ENCODE measurements around the gene VWCE. TPM values are rescaled to one million over a fixed set of nuclear protein-coding genes. Genes with fewer than 3 reads are reported as not detected.

VWCE gene
- total RNA-seq, 1 experiment from 2014 or later = 2.5 TPM

DNA sequence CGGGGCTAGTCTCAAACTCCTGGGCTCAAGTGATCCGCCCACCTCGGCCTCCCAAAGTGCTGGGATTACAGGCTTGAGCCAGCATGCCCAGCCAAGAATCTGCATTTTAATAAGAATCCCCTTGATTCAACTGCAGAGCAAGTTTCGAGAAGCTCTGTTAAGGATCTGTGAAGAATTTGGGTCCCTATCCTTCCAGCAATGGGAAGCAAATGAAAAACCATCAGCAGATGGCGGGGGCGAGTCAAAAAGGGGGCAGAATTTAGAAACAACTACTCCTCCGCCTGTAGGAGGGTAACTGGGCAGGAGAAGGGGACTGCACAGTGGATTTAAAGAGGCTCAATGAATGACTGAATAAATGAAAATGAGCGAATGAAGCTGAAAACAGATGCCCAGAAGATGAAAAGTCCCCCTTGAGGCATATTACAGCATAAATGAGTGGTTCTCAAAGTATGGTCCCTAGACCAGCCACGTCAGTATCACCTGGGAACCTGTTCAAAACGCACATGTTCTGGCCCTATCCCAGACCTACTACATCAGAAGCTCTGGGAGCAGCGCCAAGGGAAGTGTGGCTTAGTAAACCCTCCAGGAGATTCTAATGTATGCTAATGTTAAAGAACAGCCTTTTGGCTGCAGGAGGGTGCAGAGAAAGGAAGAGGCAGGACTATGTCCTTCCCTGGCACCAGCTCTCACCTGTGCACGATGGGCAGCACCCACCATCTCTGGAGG lies 15.0 kb downstream of the VWCE start:
- intact Hi-C loops (cut with micrococcal nuclease) = no loop called here
- Histone ChIP-seq H4K20me1 (ENCODE audit: insufficient read depth) (no peaks in the 10 kb centered on the region), H3K4me3 (replicated peaks in 1 of 2; ENCODE audit: low read depth in 1 of 2, low read length in 2 of 2) (no peak overlapping the region), H3K4me1 (ENCODE audit: control insufficient read depth in 1 of 2, insufficient read depth in 2 of 2, low read length in 2 of 2) (peaks cover 0 to 7% of the 10 kb centered on the region in 2 experiments; a peak in 2 of 4 replicates), H3K27ac (ENCODE audit: low read depth, low read length) (no peak overlapping the region), H3K9me3 (ENCODE audit: control insufficient read depth in 1 of 2, insufficient read depth in 1 of 2, low read depth in 1 of 2, low read length in 2 of 2) (no peaks in the 10 kb centered on the region), H3K9me2 (ENCODE audit: insufficient read depth) (no peaks in the 10 kb centered on the region), H3K79me2 (ENCODE audit: insufficient read depth, low read length) (no peaks in the 10 kb centered on the region), H2AFZ (ENCODE audit: low read depth, low read length, poor library complexity, severe bottlenecking) (no peak overlapping the region), H3K27me3 (ENCODE audit: insufficient read depth, low read length) (no peaks in the 10 kb centered on the region), H3K36me3 (ENCODE audit: control insufficient read depth in 1 of 2, insufficient read depth in 2 of 2, low read length in 2 of 2) (no peaks in the 10 kb centered on the region), H3K4me2 (ENCODE audit: low read length) (no peak overlapping the region), H3K9ac (ENCODE audit: low read length) (no peak overlapping the region)
- ChIA-PET CTCF (no interaction called here), POLR2A (no interaction called here), RAD21 (ENCODE audit: low non-redundant PET in 1 of 2, low total read pairs in 2 of 2, uncharacterized antibody in 2 of 2, unreplicated experiment in 2 of 2) (no interaction called here)
- no peak for TF ChIP-seq POLR2AphosphoS5 (IDR thresholded peaks at IDR 0.05; ENCODE audit: low read depth, low read length)
- no peak for TF ChIP-seq POLR2A (IDR thresholded peaks at IDR 0.05; ENCODE audit: borderline replicate concordance, extremely low read depth, insufficient read depth, insufficient read length)
- no peak for TF ChIP-seq FOSL1 (IDR thresholded peaks at IDR 0.05; ENCODE audit: low read depth)
- no peak for TF ChIP-seq RAD21 (IDR thresholded peaks at IDR 0.05; ENCODE audit: low read depth)
- no peak for TF ChIP-seq TCF7L2 (IDR thresholded peaks at IDR 0.05; ENCODE audit: borderline replicate concordance, extremely low read depth, insufficient read depth, insufficient read length)
- no peak for TF ChIP-seq SIN3A (IDR thresholded peaks at IDR 0.05; ENCODE audit: low read depth)
- TF ChIP-seq SP1 (IDR thresholded peaks at IDR 0.05; ENCODE audit: low read depth) = no peak
- no peak for TF ChIP-seq EZH2 (IDR thresholded peaks at IDR 0.05)
- no peak for TF ChIP-seq CEBPB (IDR thresholded peaks at IDR 0.05; ENCODE audit: low read depth)
- TF ChIP-seq, protein P1, sequence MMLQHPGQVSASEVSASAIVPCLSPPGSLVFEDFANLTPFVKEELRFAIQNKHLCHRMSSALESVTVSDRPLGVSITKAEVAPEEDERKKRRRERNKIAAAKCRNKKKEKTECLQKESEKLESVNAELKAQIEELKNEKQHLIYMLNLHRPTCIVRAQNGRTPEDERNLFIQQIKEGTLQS (IDR thresholded peaks at IDR 0.05) = no peak
- TF ChIP-seq, protein P2, sequence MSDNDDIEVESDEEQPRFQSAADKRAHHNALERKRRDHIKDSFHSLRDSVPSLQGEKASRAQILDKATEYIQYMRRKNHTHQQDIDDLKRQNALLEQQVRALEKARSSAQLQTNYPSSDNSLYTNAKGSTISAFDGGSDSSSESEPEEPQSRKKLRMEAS (IDR thresholded peaks at IDR 0.05) = no peak
- TF ChIP-seq SRF (IDR thresholded peaks at IDR 0.05; ENCODE audit: low read depth) = no peak
- no peak for TF ChIP-seq CBX3 (IDR thresholded peaks at IDR 0.05; ENCODE audit: low read depth)
- no peak for TF ChIP-seq EGR1 (IDR thresholded peaks at IDR 0.05; ENCODE audit: low read depth)
- ATAC-seq (no peak), DNase-seq (ENCODE audit: low read depth, low spot score) (no peak)
- BruUV-seq (replicated peaks) = no TSS peak
